Measurements from ENCODE around the gene LIX1L.

The LIX1L gene

DNA sequence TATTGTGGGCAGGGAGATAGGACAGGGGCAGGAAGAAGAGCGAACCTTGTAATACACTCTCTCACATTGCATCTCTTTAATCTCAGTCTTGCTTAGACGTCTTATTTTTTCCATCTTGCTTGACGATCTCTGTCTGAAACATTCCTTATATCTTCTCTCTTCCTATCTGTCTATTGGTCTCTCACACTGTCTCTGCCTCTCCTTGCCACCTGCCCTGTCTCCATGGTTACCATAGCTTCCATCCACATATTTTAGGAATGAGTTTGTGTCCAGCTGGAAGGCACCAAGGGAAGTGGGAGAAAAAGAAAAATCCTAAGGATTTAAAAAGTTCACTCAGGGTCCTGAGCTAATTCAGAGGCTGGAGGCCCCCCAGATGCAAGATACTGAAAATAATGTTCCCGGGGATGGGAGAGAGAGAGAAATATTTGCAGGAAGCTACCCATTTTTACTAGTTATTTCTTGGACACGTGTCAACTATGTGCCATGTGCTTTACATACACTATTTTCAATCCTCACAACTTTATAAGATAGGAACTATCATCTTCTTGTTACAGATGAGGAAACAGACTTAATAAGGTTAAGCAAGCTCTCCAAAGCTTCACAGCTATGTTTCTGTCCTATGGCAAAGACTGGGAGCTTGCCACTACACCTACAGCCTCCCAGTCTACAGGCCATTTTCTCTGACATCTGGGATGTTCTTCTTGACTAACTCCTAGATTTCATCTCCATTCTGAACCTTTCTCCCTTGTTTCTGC lies 5.6 kb upstream of the LIX1L start:
- DNase-seq (ENCODE audit: low spot score) = no peak

DNA sequence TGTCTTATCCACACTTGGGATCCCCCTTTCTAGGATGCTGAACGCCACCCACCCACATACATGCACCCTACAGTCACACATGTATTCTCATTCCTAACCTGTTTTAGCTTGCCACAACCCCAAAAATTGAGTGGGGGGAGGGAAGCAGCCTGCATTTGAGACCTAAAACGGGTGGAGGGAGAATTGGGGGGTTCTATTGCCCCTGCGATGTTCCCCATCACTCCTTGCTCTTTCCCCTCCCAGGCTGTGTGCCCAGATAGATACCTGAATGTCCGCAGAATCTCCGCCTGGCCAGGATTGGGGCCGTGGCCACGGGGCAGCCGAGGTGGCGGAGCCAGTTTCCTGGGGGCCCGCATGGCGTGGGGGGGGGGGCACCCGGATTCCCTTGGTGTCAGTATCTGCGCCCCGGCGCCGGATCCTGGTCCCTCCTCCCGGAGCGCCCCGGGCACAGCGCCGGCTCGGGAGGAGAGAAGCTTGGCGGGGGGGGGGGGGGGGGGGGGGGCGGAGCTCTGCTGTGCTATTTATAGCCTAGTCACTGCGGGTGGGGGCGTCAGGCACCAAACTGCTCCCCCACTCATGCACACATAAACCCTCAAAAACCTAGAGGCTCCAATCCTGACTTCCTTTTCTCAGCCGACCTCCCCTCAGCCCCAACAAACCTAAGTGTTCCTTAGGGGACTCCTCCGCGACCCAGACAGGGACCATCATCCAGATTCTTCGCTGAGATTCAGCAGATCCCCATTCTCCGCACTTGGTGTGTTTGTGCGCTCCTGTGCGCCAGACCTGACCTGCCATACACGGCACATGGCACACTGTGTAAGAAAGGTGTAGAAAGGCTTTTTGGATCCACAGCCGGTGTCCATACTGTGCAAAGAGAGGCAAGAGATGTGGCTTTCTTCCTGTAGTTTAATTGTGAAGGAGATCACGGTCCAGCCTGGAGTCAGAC lies 4.6 kb upstream of the LIX1L start:
- peak; percentile 22 for DNase-seq (ENCODE audit: low spot score)

DNA sequence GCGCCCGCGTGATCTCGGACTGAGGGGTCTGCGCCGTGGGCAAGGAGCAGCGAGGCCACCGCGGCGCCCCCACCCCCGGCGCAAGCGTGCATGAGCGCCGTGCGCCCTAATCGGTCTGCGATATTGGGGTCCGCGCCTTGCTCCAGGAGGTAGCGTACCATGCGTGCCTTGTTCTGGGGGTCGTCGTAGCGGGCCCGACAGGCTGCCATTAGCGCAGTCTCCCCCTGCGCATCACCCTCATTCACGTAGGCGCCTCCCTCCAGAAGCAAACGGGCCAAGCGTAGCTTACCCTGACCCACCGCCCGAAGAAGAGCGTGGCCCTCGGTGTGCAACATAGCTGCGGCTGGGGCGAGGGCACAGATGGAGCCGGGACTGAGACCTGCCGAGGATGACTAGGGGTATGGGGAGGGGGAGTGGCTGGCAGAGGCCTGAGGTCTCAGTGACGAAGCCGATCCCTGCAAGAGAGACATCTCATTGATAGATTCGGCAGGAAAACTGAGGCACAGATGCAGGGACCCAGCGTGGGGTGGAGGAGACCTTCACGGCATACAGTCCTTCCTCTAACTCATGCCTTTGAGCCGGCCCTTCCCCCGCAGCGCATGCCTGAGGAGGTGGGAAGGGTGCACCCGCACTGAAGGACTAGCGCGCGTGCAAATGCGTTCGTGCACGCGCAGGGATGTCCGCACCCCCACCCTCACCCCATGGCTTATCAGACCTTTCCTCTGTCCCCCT lies 3.8 kb upstream of the LIX1L start:
- DNase-seq (ENCODE audit: low spot score) = peak; percentile 21

DNA sequence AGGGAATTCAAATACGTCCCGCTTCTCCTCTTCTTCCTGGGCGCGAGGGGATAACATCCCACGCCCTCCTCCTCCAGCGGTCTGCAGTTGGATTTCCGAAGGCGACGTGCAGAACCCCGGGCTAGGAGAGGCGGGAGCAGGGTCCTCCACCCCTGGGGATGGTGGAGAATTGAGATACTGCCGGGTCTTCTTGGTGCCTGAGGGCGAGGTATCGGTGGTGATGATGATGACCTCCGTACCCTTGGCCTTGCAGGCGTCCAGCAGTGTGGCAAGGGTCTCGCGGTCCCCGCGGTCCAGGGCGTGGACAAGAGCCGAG lies 3.2 kb upstream of the LIX1L start:
- no peak for DNase-seq (ENCODE audit: low spot score)

DNA sequence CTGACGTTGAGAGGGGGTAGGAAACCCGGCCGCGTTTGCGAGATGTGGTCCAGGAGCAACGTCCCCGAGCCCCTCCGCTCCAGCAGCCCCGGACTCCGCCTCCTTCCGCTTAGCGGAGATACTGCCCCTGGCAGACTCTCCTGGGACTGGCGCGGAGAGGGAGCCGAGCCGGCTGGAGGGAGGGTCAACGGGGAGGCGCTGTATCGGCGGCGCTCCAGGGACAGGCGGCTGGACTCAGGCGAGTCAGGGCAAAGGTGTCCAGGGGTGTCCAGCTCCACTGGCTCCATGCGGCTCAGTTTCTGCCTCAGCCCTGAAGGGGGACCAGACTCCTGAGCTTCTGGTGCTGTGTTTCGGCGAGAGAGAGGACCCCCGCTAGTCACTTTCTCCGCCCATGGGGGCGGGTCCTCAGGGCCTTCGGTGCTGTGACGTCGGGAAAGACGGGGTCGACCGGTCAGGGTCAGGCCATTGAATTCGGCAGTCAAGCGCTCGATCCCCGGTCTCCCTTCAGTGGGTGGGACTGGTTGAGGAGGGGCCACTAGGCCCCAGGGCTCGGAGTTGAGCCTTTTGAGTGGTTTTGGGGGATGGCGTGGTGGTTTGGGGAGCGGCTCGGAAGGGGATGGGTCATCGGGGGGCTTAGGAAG lies 2.8 kb upstream of the LIX1L start:
- DNase-seq (ENCODE audit: low spot score) = peak; percentile 41

DNA sequence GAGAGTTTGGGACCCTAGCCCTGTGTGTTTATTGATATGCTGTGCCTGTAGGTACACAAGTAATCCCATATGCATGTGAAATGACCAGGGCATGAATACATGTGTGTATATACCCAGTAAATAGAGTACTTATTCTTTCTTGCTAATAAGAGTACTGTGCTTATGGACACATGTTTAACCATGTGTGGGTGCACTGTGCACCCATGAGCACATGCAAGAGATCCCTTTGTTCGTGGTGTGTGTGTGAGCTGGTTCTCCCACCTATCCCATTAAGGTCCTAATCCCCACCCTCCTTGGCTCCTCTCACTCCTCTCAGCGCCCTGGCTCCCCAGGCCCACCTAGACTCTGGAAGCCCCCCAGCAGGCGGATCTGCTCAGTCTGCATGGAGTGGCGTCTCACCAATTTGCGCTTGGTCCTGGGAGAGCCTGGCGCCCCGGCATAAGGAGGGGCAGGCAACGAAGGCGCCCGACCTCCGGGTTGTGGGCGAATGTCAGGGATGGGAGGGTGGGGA lies 2.2 kb upstream of the LIX1L start:
- no peak for DNase-seq (ENCODE audit: low spot score)

DNA sequence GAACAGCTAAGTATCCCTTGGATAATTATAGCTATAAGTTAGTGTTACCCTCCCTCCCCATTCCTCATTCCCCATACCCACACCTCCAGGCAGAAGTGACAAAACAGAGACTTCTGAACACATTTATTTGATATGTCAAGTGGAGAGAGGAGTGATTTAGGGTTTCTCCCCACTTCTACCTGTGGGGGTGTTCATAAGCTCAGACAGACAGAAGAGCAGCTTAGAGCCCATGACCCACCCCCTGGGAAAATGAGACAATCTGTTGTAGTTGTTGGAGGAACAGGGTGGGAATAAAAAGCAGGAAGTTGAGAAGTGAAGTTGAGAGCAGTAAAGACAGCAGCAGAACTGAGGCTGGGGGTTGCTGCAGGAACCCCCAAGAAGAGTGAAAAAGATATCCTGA lies 1.5 kb upstream of the LIX1L start:
- no peak for DNase-seq (ENCODE audit: low spot score)

DNA sequence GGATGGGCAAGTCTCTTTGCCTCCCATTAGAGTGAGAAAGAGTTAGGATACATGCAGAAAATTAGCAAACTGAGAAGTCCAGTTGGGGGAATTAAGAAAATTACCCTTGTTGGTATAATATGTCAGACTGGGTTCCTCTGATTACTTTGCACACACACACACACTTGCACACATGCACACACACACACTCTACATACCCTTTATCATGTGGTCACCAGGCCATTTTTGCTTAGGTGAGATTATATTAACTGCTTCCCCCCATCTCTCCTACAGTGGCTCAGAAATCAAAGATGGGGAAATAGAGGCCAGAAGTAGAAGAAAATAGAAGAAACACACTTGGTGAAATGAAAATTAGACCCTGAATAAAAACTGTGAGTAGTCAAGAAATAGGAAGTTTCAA lies 917 bp upstream of the LIX1L start:
- DNase-seq (ENCODE audit: low spot score) = no peak

DNA sequence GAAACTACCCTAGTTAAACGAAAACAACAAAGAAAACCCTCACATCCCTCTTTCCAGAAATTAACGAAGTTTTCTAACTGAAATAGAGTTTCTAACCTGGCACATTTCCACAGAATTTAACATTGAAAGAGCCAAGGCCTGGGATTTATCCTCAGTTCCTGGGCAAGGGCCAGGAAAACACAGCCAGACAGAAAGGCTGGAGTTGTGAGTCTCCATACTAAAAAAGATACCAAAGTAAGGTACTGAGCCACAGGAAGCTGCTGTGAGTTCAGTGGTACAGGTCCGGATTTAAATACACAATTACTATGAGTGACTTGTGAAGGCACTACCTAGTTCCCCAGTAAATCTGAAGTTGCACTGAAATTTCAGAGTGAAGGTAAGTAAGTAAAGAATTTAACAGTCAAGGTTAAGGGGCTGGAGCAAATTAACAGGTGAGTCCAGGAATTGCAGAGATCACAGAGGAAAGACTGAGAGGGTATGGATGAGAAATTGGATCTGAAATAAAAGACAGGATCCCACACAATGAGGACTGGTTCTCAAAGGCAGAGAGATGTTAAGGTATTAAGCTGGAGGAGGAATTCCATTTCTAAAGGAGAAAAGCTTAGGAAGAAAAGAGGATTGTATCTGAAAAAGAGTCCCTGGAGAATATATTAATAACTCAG lies 905 bp downstream of the LIX1L start:
- DNase-seq (ENCODE audit: low spot score) = peak; percentile 20

DNA sequence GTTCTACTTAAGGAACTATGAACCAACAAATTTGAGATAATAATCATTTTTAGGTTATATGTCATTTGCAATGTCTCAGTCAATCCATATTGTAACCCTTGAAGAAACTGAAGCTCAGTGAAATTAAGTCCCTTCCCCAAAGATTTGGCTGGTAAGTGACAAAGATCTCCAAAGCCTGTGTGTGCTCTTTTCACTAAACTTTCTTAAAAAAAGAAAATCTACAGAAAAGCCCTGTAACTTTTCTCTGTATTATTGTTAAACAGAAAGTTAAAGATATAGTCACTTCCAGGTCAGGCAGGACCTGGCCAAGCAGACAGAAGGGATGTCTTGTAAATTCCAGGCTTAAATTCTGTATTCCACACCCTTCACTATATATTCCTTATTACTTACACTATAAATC lies 1.5 kb downstream of the LIX1L start:
- no peak for DNase-seq (ENCODE audit: low spot score)

DNA sequence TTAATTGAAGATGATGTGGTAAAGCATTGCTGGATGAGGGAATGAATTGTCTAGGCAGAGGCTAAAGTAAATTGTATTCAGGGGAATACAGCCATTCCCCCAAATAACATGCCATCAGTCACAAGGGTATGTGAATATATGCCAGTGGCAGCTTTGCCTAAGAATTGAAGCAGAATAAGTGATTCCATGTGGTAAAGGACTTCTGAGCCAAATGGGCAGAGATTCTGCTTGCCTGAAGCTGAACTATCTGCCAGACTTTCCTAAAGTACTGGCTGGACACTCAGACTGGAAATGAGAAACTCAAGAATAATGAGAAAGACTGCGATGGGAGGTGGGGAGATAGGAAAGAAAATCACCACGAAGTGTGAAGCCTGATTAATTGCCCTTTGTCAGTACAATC lies 2.4 kb downstream of the LIX1L start:
- DNase-seq (ENCODE audit: low spot score) = no peak

DNA sequence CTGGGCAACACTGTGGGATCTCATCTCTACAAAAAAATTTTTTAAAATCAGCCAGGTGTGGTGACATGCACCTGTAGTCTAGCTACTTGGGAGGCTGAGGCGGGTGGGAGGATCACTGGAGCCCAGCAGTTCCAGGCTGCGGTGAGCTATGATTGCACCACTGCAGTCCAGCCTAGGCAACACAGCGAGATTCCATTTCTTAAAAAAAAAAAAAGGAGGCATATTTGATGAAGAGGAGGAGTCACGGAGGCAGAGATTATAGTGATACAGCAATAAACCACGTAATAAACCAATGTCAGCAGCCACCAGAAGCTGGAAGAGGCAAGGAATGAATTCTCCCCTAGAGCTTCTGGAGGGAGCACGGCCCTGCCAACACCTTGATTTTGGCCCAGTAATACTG lies 4.0 kb downstream of the LIX1L start:
- DNase-seq (ENCODE audit: low spot score) = no peak

DNA sequence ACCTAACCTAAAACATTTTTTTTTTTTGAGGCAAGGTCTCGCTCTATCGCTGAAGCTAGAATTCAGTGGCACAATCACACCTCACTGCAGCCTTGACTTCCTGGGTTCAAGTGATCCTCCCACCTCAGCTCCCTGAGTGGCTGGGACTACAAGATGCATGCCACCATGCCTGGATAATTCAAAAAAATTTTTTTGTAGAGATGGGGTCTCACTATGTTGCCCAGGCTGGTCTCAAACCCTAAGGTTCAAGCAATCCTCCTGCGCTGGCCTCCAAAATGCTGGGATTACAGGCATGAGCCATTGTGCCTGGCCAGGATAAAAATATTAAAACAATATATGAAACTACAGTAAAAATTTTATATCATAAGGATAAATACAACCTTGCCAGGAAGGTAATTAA lies 4.9 kb downstream of the LIX1L start:
- DNase-seq (ENCODE audit: low spot score) = no peak

DNA sequence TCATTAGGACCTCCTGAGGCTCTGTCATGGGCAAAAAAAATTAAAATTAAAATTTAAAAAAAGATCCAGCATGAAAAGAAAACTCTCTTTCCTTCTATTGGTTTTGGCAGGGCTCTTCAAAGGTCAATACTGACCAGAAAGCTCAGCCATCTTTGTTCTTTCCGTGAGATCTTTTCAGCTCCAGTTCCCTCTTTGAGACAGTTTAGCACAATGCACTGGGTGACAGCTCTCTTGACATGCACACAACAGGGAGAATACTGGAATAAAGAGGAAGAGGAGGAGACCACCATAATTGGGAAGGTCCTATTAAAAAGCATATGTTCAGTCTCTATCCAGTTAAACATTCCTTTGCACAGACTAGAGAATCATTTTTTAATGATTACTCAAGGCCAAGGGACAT lies 6.3 kb downstream of the LIX1L start:
- DNase-seq (ENCODE audit: low spot score) = no peak

DNA sequence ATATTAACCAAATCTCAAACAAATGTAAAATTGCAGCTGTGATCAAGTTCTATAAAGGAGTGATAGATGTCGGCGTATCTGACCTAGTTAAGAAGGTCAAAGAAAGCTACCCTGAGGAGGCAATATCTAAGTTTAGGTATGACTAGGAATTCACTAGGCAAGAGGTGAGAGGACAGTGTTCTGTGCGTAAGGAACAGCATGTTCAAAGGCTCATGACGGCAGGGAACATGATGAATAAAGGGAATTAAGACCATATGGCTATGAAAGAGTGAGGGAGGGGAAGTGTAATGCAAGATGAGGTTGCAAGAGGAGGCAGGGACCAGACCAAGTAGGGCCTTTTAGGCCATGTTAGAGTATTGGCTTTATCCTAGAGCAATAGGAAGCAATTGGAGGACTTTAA lies 8.6 kb downstream of the LIX1L start:
- DNase-seq (ENCODE audit: low spot score) = no peak

DNA sequence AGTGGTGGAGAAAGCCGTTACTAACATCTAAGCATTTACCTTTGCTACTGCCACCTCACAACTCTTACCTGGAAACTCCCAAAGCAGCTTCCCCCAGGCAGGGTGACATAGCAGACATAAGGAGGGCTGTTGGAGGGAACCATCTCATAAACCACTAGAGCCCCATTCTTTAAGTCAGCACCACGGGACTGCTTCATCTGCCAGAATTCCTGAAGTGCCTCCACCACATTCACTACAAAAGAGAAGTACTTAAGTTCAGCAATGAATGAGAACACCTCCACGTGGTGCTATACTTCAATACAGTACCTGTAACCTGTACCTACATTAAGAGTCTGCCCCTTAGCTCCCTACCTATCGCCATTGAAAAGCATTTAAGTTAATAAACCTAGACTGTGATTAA lies 10.3 kb downstream of the LIX1L start:
- no peak for DNase-seq (ENCODE audit: low spot score)

DNA sequence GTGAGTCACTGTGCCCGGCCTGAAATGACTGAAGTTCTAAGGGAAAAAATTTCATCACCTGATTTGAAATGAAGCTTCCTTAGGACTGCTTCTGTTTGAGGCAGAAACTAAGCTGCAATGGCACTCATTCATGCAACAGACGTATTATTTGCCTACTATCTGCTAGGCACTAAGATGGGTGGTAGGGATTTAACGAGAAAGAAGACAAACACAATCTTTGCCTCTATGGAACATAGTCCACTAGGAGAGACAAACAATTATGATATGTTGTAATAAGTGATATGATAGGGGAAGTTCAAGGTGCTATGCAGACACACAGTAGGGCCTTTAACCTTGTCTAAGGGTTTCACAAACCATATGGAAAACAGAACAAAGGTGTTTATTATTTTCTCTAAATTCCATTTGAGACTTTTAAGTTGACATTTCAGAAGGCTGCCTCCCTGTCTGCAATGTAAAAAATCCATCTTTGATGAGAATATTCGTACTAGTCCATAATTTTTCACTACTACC lies 11.3 kb downstream of the LIX1L start:
- no peak for DNase-seq (ENCODE audit: low spot score)

DNA sequence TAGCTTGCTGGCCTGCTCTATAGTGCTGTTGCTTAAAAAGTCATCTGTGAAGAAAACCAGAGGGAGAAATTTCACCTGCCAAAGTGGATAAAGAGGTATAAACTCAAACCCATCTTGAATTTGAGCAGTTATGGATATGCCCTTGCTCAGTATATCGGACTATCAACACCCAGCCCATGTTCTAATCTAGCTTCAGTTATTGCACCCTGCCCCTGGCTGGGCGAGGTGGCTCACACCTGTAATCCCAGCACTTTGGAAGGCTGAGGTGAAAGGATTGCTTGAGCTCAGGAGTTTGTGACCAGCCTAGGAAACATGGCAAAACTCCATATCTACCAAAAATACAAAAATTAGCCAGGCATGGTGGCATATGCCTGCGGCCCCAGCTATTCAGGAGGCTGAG lies 13.3 kb downstream of the LIX1L start:
- no peak for DNase-seq (ENCODE audit: low spot score)

DNA sequence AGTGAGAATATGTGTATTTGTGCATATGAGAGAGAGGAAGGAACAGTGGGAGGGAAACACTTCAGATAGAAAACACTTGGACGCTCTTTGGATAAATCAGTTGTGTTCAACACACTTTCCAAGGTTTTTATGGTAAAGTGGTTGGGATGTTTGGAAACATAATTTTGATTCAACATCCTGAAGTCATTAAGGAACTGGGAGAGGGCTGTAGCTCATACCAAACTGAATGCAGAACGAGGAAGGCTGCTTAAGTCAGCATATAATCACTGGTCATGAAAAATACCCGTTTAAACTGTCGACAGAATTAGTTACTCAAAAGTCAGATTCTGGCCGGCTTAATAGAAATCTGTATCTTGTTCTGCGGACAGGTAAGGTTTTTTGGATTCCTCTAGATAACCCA lies 14.9 kb downstream of the LIX1L start:
- no peak for DNase-seq (ENCODE audit: low spot score)

DNA sequence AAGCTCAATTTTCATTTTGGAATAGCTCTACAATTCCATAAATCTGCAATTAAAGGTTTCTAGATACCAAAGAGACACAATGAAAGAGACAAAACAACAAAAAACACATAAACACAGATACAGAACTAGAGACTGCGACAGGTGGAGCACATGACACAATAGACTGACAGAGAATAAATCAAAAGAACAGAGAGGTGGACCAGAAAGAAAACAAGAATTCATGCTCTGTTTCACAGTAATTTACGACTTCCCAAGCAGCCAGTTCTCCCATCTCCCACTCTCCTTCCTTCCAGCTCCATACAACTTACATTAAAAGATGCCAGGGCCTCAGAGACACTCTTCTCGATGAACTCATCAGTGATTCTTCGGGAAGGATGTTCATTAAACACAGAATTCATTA lies 15.4 kb downstream of the LIX1L start:
- no peak for DNase-seq (ENCODE audit: low spot score)

DNA sequence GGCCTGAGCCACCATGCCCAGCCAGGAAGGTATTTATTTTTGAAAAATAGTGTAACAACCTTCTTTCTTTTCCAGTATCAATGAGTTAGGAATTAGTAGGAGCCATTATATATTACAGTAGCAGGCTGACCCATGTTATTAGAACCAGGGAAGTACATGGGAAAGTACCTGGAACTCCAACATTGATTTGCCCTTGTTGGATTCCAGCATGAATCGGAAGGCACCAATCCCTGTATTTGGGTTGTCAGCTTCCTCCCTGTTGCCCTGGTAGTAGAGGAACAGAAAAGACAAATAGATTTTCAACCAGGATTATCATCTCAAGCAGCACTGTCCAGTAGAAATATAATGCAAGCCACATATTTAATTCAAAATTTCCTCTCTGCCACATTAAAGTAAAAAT lies 20.4 kb downstream of the LIX1L start:
- no peak for DNase-seq (ENCODE audit: low spot score)

Data from CD4-positive, alpha-beta T cell treated with Interleukin-2 at 100 ng/mL for 4 hours (primary cell).